Colon (tissue), 2 donors: Measurements from ENCODE around the gene TNNT1.

Source experiments
- FAIRE-seq: peaks from 2 replicates; lab custom pipeline; 2012; peaks lifted over from hg19 to GRCh38; lab: Jason Lieb, UNC
- donor health status: control.
- donor health status: control.

Gene TNNT1

DNA sequence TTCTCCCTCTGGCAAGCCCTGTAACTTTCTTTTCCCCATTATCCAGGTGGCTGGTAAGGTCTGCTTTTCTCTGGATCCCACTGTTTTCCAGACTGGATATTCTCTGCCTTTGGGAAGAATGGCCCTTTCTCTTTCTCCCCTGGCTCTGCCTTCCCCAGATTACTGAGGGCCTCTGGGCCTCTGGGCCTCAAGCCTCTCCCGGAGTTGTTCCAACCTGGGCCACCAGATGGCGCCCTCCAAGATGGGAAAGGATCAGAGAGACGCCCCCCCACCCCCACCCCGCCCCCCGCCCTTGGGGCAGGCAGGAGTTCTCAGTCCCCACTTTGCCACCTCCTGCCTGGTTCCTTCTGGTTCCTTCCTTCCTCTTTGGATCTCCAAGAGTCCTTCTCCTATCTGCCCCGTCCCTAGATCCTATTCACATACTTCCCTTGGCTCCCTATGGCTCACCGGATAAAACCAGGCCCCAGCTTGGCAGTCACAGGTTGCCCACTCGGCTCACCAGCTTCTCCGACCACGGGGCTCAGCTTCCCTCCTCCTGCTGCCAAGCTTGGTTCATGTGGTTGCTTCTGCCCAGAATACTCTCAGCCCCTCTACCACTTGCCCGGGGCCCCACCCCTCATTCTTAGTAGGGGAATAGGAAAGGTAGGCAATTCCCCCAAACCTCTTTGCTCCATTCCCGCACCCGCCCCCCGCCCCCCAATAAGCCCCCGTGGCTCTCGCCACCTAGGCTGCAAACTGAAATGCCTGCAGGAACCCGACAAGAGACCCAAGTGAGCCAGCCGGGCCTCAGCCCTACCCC is 60.3 kb downstream of the TNNT1 start:
- no peak for FAIRE-seq

DNA sequence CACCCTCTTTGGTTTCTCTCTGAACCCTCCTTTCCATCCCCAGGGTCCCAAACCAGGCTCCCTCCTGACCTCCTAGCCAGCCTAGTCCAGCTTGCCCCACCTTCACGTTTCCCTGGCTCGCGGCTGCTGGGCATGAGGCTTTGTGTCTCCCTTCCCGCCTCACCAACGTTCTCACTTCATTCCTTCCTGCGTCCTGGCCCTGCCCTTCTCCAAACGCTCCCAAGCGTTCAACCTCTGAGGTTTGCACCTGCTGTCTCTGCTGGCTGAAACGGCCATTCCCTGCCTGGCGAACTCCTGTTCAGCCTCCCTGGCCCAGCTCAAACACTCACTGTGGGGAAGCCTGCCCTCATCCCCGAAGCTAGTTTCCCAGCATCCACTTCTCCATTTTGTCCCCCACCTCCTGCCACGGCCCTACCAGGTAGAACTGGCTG is 61.0 kb downstream of the TNNT1 start:
- no peak for FAIRE-seq

DNA sequence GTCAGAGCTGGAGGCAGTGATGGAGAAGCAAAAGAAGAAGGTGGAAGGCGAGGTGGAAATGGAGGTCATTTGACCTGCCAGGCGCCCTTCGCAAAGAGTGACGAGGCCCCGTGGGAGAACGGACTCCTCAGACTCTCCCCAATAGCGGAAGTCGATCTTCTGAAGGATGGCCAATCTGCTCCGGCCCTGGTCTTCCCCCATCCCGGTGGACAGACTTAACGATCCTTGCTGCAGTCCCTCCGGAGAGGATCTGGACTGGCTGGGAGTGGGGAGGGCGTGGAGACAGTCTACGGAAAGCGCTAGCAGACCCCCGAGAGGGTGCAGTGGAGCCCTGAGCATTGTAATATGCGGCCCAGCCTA is 61.5 kb downstream of the TNNT1 start:
- FAIRE-seq: no peak

DNA sequence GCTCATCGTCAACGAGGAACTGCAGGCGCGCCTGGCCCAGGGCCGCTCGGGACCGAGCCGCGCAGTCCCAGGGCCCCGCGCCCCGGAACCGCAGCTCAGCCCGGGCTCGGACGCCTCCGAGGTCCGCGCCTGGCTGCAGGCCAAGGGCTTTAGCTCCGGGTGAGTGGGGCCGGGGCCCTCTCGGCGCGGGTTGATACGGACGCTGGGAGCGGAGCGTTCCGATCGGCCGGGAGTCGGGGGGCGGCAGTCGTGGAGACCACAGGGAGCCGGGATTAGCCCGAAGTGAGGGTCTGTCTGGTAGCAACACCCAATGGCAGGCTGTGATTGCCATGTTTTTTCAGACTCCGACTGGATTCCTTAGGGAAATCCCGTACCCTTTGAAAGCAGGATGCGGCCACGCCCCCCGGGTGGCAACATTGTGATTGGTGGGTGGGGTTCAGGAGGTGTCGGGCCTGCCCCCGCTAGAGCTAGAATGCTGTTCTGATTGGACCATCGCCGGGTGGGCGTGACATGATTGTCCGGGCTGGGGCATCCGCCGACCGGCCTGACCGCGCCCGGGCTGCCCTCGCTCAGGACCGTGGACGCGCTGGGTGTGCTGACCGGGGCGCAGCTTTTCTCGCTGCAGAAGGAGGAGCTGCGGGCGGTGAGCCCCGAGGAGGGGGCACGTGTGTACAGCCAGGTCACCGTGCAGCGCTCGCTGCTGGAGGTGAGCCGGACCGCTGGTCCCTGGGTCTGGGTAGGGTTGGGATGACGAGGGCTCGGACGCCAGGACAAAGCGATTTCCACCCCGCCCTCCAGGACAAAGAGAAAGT is 62.1 kb downstream of the TNNT1 start:
- FAIRE-seq: no peak

DNA sequence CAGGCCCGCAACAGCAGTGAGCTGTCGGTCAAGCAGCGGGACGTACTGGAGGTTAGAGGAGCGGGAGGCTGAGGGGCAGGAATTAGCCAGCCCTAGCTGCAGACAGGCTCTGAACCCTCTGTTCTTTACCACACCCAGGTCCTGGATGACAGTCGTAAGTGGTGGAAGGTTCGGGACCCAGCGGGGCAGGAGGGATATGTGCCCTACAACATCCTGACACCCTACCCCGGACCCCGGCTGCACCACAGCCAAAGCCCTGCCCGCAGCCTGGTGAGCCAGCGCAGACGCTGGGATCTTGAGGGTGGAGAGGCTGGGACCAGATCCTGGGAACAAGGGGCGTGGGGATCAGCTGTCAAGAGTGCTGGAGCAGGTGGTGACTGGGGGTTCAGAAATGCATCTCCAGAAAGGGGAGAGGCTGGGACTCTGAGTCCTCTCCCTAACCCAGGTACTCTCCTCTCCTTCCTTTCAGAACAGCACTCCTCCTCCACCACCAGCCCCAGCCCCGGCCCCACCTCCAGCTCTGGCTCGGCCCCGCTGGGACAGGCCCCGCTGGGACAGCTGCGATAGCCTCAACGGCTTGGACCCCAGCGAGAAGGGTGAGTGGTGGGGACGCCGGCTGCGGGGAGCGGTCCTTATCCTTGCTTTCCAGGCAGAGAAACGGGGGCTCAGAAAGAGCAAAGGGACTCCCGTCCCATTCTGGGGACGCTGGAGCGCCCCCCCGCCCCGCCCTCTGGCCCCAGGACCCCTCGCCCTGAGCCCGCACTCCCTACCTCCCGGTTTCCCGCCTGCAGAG is 62.9 kb downstream of the TNNT1 start:
- no peak for FAIRE-seq

DNA sequence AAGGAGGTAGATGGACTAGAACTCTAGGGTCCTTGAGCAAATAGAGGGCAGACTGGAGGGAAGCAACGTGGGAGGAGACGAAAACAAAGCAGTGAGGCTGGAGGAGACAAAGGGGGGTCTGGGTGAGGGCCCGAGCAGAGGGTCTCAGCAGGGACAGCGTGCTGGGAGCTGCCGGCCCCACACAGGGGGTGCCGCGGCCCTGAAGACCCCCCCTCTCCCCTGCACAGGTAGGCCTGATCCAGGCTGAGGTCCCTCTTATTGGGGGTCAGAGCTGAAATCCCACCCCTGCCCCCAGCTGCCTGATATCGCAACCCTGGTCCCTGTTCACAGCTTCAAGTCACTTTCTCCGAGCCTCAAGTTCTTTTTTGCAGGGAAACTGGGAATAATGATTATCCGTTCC is 64.6 kb downstream of the TNNT1 start:
- no peak for FAIRE-seq

DNA sequence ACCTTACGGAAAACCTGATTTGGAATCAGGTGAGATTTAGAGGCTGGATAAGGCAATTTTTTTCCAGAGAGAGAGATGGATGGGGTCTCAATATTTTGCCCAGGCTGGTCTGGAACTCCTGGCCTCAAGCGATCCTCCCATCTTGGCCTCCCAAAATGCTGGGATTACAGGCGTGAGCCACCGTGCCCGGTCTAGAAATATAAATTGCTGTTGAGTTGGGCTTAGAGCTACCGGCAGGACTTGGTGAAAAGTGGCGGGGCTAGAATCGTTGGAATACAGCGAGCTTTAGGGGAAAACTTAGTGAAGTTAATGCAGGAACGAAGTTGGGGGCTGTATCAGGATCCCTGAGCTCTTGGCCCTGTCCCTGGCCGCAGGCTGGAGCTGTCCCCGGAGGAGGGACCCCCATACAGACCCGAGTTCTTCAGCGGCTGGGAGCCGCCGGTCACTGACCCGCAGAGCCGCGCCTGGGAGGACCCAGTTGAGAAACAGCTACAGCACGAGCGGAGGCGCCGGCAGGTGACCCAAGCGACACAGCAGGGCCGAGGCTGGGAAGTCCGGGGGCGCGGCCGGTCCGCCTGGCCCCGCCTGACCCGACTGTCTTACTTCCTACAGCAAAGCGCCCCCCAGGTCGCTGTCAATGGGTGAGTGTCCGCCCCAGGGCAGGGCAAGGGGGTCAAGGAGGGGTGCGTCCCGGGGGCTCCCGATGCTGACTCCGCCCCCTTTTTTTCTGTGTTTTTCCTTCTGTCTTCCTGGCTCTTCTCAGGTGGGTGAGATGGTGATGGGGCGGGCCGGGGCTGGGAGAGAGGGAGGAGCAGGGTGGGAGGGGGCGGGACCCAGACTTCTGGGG is 65.8 kb downstream of the TNNT1 start:
- no peak for FAIRE-seq
